ENCODE measurements around the gene GINS1.
A peak's percentile ranks its signal among the peaks of the same experiment; 100 is the strongest.

The GINS1 gene

DNA sequence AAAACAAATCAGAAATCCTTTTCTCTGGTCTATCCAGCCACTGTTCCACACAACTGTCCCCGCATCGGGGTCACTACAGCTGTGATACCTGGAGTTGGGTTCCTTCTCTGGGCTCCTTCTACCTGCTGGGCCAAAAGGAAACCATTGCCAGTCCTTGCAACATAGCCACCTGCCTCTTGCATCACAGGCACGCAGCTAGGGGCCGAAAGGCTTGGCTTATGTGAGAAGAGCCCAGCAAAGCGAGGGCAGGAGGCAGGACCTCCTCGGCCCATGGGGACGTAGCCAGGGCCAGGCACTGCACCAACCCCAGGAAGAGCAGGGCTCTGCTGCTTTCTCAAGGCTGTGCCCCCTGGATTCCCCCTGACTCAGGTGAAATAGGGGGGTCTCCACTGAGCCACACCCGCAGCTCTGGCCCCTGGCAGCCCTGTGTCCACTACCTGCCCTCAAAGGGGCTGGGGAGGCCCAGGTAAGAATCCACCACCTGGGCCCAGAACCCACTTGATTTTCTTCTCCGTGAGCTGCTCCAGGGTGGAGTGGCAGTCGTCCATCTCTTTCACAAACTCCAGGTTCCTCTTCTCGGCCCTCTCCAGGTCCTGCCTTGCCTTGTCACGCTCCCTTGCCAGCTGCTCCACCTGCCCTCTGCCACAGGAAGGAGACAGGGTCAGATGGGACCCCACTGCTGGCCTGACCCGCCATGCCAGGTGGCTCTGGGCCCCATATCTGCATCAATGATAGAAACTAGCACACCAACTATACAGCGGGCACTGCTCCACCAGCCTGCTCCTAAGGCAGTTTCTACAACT, 88.9 kb downstream of the GINS1 start:
- no peak for DNase-seq

GRCh38 chr20:25496968-25497401, 89.5 kb downstream of the GINS1 start:
- DNase-seq: peak; percentile 73

- no peak for DNase-seq
These were observed 90.3 kb downstream of the GINS1 start for GRCh38 chr20:25497586-25498279.
